ENCODE data around the gene SENP3.

- TF ChIP-seq, protein P1, sequence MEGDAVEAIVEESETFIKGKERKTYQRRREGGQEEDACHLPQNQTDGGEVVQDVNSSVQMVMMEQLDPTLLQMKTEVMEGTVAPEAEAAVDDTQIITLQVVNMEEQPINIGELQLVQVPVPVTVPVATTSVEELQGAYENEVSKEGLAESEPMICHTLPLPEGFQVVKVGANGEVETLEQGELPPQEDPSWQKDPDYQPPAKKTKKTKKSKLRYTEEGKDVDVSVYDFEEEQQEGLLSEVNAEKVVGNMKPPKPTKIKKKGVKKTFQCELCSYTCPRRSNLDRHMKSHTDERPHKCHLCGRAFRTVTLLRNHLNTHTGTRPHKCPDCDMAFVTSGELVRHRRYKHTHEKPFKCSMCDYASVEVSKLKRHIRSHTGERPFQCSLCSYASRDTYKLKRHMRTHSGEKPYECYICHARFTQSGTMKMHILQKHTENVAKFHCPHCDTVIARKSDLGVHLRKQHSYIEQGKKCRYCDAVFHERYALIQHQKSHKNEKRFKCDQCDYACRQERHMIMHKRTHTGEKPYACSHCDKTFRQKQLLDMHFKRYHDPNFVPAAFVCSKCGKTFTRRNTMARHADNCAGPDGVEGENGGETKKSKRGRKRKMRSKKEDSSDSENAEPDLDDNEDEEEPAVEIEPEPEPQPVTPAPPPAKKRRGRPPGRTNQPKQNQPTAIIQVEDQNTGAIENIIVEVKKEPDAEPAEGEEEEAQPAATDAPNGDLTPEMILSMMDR (IDR thresholded peaks at IDR 0.05): no peak
- no peak for TF ChIP-seq POLR2AphosphoS5 (IDR thresholded peaks at IDR 0.05)
These were observed 52.2 kb downstream of the SENP3 start for GRCh38 chr17:7613769-7614424.
